Esophagus muscularis mucosa (tissue), 4 donors: ENCODE data around the gene FBXW2.

Experiments used
- EP300 ChIP-seq: sonication (generic); formaldehyde crosslinking; IDR thresholded peaks from one replicate; pipeline ENCODE4 v1.6.1; 2017; ENCODE audit warnings: antibody characterized with exemption
- POLR2A ChIP-seq: fragments of 450-650 bp; IDR thresholded peaks from one replicate; pipeline ENCODE4 v1.6.1; 2017; ENCODE audit warnings: antibody characterized with exemption, moderate library complexity, mild to moderate bottlenecking, low read depth
- POLR2AphosphoS5 ChIP-seq, 2 donors: sonication (generic); formaldehyde crosslinking; IDR thresholded peaks; one replicate each; pipeline ENCODE4 v1.6.1; 2017; ENCODE audit warnings: antibody characterized with exemption in 2 of 2
- TF ChIP-seq, protein P1 (sequence below), 3 experiments: fragments of 200-600 bp in 2 of 3; fragments of 450-650 bp in 1 of 3; sonication (generic) in 2 of 3; IDR thresholded peaks; one replicate each; pipeline ENCODE4 v1.5.1; 2017 to 2019; ENCODE audit warnings: antibody characterized with exemption in 3 of 3, mild to moderate bottlenecking in 2 of 3, moderate library complexity in 1 of 3

GRCh38 chr9:120712539-120713031 lies 80.6 kb downstream of the FBXW2 start:
- TF ChIP-seq POLR2AphosphoS5 (IDR thresholded peaks at IDR 0.05) (no peak), POLR2A (no peak), EP300 (no peak)
- TF ChIP-seq, protein P1, sequence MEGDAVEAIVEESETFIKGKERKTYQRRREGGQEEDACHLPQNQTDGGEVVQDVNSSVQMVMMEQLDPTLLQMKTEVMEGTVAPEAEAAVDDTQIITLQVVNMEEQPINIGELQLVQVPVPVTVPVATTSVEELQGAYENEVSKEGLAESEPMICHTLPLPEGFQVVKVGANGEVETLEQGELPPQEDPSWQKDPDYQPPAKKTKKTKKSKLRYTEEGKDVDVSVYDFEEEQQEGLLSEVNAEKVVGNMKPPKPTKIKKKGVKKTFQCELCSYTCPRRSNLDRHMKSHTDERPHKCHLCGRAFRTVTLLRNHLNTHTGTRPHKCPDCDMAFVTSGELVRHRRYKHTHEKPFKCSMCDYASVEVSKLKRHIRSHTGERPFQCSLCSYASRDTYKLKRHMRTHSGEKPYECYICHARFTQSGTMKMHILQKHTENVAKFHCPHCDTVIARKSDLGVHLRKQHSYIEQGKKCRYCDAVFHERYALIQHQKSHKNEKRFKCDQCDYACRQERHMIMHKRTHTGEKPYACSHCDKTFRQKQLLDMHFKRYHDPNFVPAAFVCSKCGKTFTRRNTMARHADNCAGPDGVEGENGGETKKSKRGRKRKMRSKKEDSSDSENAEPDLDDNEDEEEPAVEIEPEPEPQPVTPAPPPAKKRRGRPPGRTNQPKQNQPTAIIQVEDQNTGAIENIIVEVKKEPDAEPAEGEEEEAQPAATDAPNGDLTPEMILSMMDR (IDR thresholded peaks at IDR 0.05) = no peak
